Measurements from ENCODE around the gene MSANTD2.

MSANTD2 gene

DNA sequence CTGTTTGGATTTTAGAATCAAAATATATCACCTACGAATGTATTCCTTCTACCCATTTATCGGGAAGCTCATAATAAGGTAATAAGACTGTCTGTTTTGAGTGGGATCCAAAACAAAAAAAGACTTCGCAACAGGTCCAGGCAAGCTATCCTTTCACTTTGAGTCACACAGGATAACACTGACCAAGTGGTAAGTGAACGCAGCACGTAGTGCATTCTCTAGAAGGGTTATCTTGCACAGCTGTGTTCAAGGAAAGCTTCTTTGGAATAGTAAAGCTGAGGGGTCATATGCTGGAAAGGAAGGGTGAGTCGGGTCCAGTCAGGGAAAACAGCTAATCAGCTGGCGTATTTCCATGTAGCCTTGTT is 82.8 kb downstream of the MSANTD2 start:
- Histone ChIP-seq H3K9me2 (replicated peaks; ENCODE audit: insufficient read depth, low read length) (no peaks in the 10 kb centered on the region), H3K9ac (ENCODE audit: low read length) (no peak overlapping the region), H3K9me3 (ENCODE audit: insufficient read depth, low read length) (no peaks in the 10 kb centered on the region), H4K20me1 (ENCODE audit: low read depth, low read length) (no peaks in the 10 kb centered on the region), H3F3A (ENCODE audit: insufficient read depth) (no peaks in the 10 kb centered on the region), H3K36me3 (ENCODE audit: low read length) (no peaks in the 10 kb centered on the region), H3K27ac (ENCODE audit: low read depth, low read length) (no peak overlapping the region), H3K79me2 (ENCODE audit: insufficient read depth, low read length) (no peaks in the 10 kb centered on the region), H2AFZ (ENCODE audit: low read depth, low read length, severe bottlenecking) (no peak overlapping the region), H3K4me3 (ENCODE audit: insufficient read depth, low read length, poor library complexity, severe bottlenecking) (no peak overlapping the region), H3K4me2 (ENCODE audit: low read depth, low read length, poor library complexity, severe bottlenecking) (no peak overlapping the region), H3K27me3 (ENCODE audit: low read length) (no peaks in the 10 kb centered on the region)
- TF ChIP-seq, protein P1, sequence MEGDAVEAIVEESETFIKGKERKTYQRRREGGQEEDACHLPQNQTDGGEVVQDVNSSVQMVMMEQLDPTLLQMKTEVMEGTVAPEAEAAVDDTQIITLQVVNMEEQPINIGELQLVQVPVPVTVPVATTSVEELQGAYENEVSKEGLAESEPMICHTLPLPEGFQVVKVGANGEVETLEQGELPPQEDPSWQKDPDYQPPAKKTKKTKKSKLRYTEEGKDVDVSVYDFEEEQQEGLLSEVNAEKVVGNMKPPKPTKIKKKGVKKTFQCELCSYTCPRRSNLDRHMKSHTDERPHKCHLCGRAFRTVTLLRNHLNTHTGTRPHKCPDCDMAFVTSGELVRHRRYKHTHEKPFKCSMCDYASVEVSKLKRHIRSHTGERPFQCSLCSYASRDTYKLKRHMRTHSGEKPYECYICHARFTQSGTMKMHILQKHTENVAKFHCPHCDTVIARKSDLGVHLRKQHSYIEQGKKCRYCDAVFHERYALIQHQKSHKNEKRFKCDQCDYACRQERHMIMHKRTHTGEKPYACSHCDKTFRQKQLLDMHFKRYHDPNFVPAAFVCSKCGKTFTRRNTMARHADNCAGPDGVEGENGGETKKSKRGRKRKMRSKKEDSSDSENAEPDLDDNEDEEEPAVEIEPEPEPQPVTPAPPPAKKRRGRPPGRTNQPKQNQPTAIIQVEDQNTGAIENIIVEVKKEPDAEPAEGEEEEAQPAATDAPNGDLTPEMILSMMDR (IDR thresholded peaks at IDR 0.05; ENCODE audit: insufficient read depth, low read length, poor library complexity, severe bottlenecking) = no peak
- no peak for TF ChIP-seq EZH2phosphoT487 (conservative IDR thresholded peaks at IDR 0.05; ENCODE audit: low read length)

GRCh38 chr11:124716591-124716990 is 83.6 kb downstream of the MSANTD2 start:
- H3K79me2 ChIP-seq (ENCODE audit: insufficient read depth, low read length) = no peaks in the 10 kb centered on the region
- H3F3A ChIP-seq (ENCODE audit: insufficient read depth) = no peaks in the 10 kb centered on the region
- H3K9me3 ChIP-seq (ENCODE audit: insufficient read depth, low read length) = no peaks in the 10 kb centered on the region
- H3K36me3 ChIP-seq (ENCODE audit: low read length) = no peaks in the 10 kb centered on the region
- no peak overlapping the region for H3K4me3 ChIP-seq (ENCODE audit: insufficient read depth, low read length, poor library complexity, severe bottlenecking)
- H3K4me2 ChIP-seq (ENCODE audit: low read depth, low read length, poor library complexity, severe bottlenecking) = no peak overlapping the region
- H2AFZ ChIP-seq (ENCODE audit: low read depth, low read length, severe bottlenecking) = no peak overlapping the region
- H3K9me2 ChIP-seq (replicated peaks; ENCODE audit: insufficient read depth, low read length) = no peaks in the 10 kb centered on the region
- no peak overlapping the region for H3K27ac ChIP-seq (ENCODE audit: low read depth, low read length)
- no peaks in the 10 kb centered on the region for H3K27me3 ChIP-seq (ENCODE audit: low read length)
- H4K20me1 ChIP-seq (ENCODE audit: low read depth, low read length) = no peaks in the 10 kb centered on the region
- no peak for TF ChIP-seq EZH2phosphoT487 (conservative IDR thresholded peaks at IDR 0.05; ENCODE audit: low read length)
- TF ChIP-seq, protein P1 (IDR thresholded peaks at IDR 0.05; ENCODE audit: insufficient read depth, low read length, poor library complexity, severe bottlenecking) = no peak
- no peak overlapping the region for H3K9ac ChIP-seq (ENCODE audit: low read length)
